PC-9 (cell line): ENCODE measurements around the gene SNAPC1.

Experiments
- CTCF ChIP-seq: fragments of 200-600 bp; sonication (generic); conservative IDR thresholded peaks from 2 replicates; pipeline ENCODE4 v1.6.1; 2017; ENCODE audit warnings: mixed run types, antibody characterized with exemption, mild to moderate bottlenecking, moderate library complexity
- EZH2 ChIP-seq: fragments of 200-600 bp; sonication (generic); IDR thresholded peaks from 2 replicates; pipeline ENCODE4 v1.8.0; 2017; ENCODE audit warnings: antibody characterized with exemption, low read depth

- TF ChIP-seq CTCF (no peak), EZH2 (no peak)
These were observed 12.6 kb downstream of the SNAPC1 start for GRCh38 chr14:61774861-61775260.
